Measurements from ENCODE around the gene TBX5. TPM values are rescaled to one million over a fixed set of nuclear protein-coding genes. Genes with fewer than 3 reads are reported as not detected.

The TBX5 gene
- total RNA-seq, 1 donor from 2014 or later = 75.1 TPM

- DNase-seq = no peak
- peak overlapping the region; percentile 47 for H3K4me3 ChIP-seq
- H3K4me1 ChIP-seq = peaks cover 24% of the 10 kb centered on the region
- H3K27me3 ChIP-seq (ENCODE audit: low read depth) = peaks cover 97% of the 10 kb centered on the region
- no peaks in the 10 kb centered on the region for H3K36me3 ChIP-seq
- H3K9me3 ChIP-seq (replicated peaks) = no peaks in the 10 kb centered on the region
- TF ChIP-seq CTCF (IDR thresholded peaks at IDR 0.05; ENCODE audit: borderline replicate concordance) = no peak
- intact Hi-C loops (cut with micrococcal nuclease) = no loop called here
- peak overlapping the region; percentile 47 for H3K27ac ChIP-seq (replicated peaks)
Measured at GRCh38 chr12:114447799-114448617, 42.1 kb upstream of the TBX5 start.

- Histone ChIP-seq H3K4me1 (peaks cover 24% of the 10 kb centered on the region), H3K36me3 (no peaks in the 10 kb centered on the region), H3K27ac (replicated peaks) (peak overlapping the region; percentile 47), H3K4me3 (peak overlapping the region; percentile 47), H3K27me3 (ENCODE audit: low read depth) (peaks cover 100% of the 10 kb centered on the region), H3K9me3 (replicated peaks) (no peaks in the 10 kb centered on the region)
- no peak for TF ChIP-seq CTCF (IDR thresholded peaks at IDR 0.05; ENCODE audit: borderline replicate concordance)
- peak; percentile 23 for DNase-seq
- intact Hi-C loops (cut with micrococcal nuclease) = no loop called here
Measured at GRCh38 chr12:114447274-114447716, 41.4 kb upstream of the TBX5 start.

GRCh38 chr12:114445401-114446323 lies 39.7 kb upstream of the TBX5 start:
- Histone ChIP-seq H3K27me3 (ENCODE audit: low read depth) (peaks cover 100% of the 10 kb centered on the region), H3K36me3 (no peaks in the 10 kb centered on the region), H3K4me1 (peaks cover 24% of the 10 kb centered on the region), H3K4me3 (no peak overlapping the region), H3K27ac (replicated peaks) (no peak overlapping the region), H3K9me3 (replicated peaks) (no peaks in the 10 kb centered on the region)
- DNase-seq = no peak
- no peak for TF ChIP-seq CTCF (IDR thresholded peaks at IDR 0.05; ENCODE audit: borderline replicate concordance)
- intact Hi-C loops (cut with micrococcal nuclease) = no loop called here

- intact Hi-C loops (cut with micrococcal nuclease) = no loop called here
- no peak overlapping the region for H3K27ac ChIP-seq (replicated peaks)
- TF ChIP-seq CTCF (IDR thresholded peaks at IDR 0.05; ENCODE audit: borderline replicate concordance) = no peak
- peaks cover 100% of the 10 kb centered on the region for H3K27me3 ChIP-seq (ENCODE audit: low read depth)
- H3K4me1 ChIP-seq = peaks cover 24% of the 10 kb centered on the region
- H3K36me3 ChIP-seq = no peaks in the 10 kb centered on the region
- no peak for DNase-seq
- peak overlapping the region; percentile 51 for H3K4me3 ChIP-seq
- no peaks in the 10 kb centered on the region for H3K9me3 ChIP-seq (replicated peaks)
Measured at GRCh38 chr12:114444422-114445279, 38.7 kb upstream of the TBX5 start.
